HK-2 (cell line): ENCODE results near the gene BGN.

Source experiments
- DNase-seq: peaks from one replicate; pipeline ENCODE4 v3.0.0-alpha.2; 2018; ENCODE audit not compliant: unreplicated experiment

The BGN gene

DNA sequence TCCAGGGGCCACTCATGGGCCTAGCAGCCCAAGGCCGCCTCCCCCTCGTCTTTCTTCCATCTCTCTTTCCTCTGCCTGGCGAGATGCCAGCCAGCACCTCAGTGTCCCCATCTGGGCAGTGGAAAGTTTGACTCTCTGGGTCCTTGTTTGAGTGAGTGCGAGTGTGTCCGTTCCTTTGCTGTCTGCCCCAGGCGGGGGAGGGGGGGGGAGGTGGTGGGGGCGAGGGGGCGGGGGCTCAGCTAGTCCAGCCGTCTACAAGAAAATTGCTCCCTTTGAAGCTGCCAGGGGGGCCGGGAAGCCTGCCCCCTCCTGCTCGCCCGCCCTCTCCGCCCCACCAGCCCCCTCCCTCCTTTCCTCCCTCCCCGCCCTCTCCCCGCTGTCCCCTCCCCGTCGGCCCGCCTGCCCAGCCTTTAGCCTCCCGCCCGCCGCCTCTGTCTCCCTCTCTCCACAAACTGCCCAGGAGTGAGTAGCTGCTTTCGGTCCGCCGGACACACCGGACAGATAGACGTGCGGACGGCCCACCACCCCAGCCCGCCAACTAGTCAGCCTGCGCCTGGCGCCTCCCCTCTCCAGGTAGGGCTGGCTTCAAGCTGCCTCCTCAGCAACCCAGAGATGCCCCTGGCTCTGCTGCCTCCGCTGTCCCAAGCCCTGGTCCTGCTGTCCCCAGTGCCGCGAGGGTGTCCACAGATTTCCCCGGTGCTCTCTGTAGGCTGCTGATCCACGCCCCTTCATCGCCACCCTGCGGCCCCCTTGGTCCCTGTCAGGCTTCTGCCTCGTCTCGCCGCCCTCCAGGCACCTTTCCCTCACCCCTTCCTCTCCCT is at the start of gene BGN:
TSS of gene BGN (plus strand) at position 440 of the 821 bp plus-strand sequence. CDS start 9,652 bp downstream, outside the sequence.
- DNase-seq = peak; percentile 18

DNA sequence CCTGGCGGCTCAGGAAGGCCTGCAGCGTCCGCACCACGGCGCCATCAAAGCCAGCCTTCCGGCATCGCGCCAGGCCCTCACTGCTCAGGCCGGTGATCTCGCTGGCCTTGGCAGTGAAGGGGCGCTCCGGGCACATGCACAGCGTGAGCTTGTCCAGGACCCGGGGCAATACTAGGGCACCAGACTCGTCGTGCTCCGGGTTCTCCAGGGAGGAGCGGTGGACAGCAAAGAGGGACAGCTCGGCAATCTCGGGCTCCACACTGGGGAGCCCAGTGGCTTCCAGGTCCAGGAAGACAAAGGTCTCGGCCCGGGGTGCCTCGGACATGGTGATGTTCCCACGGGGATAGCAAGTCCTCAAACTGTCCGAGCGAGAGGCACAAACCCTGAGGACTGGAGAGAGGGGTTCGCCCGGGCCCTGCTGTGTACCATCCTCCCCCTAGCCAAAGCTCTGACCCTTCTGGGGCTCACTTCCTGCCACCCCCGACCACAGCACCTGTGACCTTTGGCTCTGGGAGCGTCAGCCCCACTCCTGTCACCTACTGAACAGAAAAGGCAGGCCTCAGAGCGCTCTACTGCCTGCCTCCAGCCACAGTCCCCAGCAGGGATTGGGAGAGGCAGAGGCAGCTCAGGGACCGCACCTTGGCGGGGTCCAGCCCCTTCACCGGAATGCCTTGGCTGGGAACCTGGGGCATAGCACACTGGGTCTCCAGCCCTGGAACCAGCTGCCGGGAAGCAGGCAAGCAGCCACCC is 49.5 kb upstream of the BGN start:
- DNase-seq = no peak

DNA sequence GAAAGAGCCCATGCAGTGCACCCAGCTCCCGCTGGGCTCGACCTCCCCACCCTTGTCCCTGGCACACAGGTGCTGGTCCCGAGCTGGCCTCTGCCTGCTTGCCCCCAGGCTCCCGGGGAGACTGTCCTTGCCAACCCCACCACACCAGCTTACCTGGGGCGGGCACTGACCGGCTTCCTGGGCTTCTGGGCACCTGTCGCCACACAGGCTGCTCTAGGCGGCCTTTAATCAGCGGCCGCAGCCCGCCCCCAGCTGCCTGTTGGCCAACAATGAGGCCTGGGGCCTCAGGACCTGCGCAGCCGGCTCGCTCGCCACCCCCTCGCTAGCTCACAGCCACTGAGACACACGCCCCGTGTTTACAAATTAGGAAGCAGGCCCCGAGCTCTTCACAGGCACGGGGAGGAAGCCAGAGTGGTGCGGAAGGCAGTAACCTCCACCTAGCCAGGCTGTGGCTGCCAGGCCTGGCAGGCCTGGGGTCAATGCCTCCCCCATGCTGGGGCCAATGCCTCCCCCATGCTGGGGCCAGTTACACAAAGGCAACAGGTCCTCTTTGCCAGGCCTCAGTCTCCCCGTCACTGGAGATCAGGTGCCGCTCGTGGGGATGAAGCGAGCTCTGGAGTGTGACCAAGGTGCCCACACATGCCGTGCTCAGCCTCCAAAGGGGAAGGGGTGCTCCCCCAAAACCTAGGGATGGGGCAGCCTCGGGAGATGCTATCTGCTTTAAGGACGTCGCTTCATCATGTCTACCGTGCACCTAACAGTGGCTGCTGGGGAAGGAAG is 48.7 kb upstream of the BGN start, which contains the start of gene TREX2:
TSS of gene TREX2 (minus strand) at position 201 of the 780 bp plus-strand sequence. CDS start 626 bp downstream, outside the sequence.
- DNase-seq = no peak

DNA sequence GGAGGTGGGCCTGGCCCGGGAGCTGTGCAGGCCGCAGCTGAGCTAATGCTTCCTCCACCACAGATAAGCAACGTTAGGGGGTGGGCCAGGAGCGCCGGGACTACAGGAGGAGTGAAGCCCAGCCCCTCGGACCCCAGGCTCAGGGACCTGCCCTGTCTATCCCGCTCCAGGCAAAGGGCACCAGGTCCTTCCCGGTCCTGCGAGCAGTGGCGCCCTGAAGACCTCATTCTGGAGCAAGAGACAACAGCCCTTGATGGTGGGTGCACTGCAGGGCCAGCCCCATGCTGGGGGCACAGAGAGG is 48.2 kb upstream of the BGN start:
- DNase-seq = no peak

DNA sequence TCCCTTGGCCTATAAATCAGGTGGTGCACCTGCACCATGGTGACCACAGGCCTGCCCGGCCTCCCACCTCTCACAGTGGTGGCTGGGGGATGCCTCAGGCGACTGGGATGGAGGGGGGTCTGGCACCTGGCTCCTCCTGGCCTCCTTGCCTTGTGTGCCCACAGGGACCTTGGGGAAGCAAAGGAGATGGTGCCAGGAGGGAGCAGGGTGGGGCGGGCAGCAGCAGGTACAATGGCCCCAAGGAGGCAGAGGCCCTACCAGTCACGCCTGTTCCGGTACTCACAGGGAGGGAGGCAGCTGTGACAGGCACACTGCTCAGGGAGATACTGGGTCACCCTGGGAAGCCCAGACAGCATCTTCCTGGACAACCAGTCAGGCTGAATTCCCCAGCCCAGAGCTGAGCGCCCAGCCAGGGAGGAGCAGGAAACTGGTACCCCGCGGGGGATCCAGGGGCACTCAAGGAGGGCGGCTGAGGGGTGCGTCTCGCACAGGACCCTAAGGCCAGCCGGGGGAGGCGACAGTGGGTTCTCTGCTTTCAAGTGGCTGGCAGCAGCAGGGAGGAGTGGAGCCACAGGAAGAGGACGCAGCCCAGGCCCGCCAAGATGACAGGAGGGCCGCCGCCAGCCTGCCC is 47.7 kb upstream of the BGN start:
- no peak for DNase-seq

DNA sequence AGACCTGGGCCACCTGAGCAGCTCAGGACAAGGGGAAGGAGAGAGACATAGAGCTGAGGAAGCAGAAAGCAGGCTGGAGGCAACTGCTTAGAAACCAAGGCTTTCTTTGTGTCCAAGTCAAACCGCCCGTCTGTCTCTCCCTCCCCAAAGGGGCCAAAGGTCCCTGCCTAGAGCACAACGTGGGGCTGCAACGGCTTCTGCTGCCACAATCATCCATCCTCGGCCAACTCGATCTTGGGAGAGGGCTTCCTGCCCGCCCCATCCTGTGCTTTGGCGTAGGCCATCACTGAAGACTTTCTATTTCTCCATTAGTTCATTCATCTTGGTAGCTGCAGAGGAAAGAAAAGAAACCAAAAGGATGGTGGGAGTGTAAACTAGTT is 47.2 kb upstream of the BGN start:
- no peak for DNase-seq

DNA sequence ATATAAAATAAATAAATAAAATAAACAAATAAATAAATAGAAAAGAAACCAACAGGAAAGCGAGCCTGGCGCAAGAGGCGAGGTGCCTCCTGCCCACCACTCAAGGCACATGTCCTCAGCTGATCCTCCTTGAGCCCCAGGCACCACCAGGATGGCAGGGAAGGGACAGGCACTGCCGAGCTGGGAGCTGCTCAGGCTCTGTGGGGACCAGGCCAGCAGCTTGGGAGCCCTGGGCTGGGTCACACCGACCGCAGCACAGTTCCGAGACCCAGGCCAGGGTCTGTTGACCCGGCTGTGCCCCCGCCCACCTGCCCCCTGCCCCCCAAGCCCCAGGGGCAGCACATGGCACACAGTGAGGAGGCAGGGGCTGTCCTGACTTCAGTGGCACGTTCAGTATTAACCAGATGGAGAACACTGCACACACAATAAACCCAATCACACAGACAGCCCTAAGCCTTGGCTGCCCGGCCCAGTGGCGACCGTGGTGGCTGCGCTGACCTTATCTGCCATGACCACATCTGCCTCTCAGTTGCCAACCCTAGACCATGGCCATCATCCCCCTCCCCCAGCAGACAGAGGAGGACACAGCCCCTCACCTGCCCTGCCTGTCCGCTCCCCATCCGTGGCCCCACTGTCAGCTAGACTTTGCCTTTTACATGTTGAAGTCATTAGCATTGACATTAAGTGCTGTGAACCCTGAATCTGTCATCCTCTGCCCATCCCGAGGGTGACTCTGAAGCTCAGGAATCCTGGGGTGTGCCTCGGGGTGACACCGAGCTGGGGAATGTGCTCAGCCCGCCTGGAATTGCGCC is 46.0 kb upstream of the BGN start:
- no peak for DNase-seq

DNA sequence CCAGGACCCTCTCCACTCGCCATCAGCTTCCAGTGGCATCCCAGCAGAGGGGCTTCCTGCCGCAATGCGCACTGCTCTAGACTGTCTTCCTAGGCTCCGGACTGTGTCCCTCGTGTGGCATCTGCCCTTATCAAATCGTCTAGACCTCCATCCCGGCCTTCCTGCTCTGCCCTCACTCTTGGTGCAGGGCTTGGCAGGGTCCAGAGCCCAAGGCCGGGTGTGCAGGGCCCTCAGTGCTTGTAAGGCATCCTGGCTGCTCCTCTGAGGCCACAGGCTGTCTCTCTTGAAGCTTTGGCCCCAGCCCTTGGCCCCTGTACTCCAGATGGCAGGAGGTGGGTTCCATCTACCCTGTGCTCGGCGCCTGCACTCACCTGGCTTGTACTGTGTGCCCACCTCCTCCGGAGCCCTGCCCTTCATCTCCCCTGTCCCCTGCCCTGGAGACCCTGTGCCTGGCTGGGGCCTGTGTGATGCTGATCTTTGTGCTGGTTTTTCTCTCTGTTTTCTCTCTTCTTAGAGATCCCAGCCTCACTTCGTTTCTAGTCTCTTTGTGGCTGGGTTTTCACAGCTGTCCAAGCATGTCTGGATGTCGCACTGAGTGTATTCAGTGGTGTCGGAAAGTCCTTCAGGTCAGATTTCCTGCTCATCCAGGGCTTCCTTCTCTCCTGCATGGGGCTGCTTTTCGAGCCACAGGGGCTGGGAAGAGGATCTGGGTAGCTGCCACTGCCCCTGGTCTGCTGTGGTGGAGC is 45.2 kb upstream of the BGN start:
- no peak for DNase-seq

DNA sequence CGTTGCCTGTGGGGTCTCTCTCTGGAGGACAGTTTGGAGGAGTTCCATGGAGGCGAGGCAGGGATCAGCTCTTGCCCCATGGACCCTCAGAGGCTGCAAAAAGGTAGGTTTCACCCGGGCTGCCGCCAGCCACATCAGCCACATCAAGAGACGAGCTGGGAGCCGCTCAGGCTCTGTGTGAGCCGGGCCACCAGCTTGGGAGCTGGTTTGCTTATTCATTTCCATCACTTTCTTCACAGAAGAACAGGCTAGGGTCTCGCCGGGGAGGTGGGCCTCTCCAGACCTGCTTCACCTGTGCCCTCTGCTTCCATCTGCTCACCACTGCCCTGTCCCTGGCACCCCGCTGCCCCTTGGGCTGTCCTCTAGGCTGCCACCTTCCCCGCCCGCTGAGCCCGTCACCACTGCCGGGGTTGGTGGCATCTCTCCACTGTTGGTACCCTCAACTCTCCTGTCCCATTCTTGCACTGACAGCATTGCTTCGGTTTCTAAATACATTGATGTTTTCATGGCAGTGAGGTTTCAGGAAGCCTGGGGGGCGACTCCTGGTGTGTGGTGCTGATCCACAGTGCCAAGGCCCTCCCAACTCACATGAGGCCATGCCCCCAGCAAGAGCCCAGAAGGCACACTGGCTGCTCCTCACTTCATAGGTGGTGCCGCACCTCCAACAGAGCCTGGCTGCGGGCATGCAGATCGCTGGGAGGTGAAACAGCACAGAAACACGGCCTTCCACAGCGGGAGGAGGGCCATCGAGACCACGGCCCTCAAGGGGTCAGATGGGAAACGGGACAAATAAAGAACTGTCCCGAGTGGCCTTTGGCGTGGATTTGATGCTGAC is 44.4 kb upstream of the BGN start:
- no peak for DNase-seq

DNA sequence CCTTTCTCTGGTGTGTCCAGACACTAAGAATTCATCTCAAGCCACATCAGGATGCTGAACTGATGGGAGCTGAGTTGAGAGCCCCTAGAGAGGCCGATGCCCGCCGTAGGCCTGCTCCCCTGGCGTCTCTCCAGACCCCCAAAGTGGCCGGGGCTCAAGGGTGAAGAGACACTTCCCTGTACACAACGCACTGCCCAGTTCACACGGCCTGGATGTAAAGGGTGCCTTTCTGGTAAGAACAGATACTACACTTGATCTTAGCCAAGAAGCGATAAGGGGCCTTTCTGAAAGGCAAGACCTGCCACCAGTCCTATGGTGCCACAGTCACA is 43.9 kb upstream of the BGN start:
- DNase-seq = no peak

DNA sequence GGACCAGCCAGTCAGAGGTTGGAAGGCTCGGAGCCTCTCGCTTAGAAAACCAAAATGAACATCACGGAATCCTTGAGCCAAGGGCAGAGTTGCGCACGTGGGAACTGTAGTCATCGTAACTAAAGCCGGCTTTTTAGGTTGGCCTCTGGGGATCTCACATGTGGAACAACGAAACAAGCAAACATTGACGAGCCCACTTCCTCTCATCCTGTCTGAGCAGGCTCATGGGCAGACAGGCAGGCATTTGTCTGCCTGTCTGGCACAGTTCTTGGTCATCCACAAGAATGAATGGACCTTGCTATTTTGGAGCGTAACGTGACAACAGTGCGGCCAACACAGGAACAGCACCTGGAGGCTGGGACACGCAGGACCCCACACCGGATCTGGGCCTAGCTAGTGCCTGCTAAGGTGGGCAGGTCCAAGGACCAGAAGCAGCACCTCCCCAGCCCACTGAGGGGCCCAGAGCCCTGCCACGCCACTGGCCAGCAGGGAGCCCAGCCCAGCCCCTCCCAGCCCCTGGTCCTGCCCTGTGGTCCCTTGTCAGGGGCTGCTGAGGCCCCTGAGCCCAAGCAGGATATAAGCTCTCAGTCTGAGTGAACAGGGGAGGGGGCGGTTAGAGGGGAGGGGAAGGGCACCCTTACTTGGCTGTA is 39.8 kb upstream of the BGN start:
- no peak for DNase-seq

DNA sequence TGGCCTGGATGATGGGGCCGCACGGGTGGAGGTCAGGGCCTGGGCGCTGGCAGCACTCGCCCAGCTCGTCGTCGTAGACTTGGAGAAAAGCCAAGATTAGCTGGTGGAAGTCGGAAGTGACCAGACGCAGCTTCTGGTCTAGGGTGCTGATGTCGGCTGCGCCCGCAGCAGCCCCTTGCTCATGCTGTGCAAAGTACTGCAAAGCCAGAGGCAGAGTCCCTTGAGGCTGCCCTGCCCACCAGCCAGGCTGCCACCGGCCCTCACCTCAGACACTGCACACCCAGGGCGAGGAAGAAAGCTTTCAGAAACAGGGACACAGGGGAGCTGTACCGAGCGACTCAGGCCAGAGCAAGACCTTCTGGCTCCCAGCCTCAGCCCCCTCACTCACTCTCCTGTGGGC is 39.2 kb upstream of the BGN start:
- DNase-seq = no peak

DNA sequence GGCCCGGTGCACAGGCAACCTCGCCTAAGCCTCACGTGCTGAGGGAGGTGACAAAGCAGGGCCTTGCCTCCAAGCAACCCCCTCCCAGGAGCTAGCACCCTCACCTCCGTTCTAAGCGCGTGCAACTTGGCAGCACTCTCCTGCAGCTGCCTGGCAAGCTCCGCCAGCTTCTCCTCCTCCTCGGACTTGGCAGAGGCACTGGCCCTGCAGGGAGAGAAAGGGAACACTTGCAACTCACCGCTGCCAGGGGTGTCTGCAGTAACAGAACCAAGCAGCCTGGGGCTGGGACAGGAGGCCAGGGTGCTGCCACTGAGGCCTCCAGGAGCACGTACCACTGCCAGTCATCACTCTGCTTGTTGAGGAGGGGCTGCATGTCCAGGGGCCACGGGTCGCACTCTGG is 38.6 kb upstream of the BGN start:
- DNase-seq = no peak

DNA sequence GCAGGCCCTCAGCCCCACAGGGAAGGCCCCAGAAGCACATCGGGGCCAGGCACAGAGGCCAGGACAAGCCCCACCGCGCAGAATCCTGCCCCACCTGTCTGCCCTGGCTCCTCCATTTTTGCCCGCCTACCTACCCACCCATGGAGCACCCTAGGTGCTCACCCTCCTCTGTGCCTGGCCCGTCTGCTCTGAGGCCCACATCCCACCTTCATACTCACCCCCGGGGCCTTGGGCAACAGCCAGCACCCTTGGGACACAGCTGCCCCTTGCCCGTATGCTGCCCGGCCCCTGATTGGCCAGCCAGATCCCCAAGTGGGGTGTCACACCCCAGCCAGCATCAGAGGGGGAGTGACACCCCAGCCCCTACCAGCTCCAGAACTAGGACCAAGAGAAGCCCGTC is 38.1 kb upstream of the BGN start:
- no peak for DNase-seq

DNA sequence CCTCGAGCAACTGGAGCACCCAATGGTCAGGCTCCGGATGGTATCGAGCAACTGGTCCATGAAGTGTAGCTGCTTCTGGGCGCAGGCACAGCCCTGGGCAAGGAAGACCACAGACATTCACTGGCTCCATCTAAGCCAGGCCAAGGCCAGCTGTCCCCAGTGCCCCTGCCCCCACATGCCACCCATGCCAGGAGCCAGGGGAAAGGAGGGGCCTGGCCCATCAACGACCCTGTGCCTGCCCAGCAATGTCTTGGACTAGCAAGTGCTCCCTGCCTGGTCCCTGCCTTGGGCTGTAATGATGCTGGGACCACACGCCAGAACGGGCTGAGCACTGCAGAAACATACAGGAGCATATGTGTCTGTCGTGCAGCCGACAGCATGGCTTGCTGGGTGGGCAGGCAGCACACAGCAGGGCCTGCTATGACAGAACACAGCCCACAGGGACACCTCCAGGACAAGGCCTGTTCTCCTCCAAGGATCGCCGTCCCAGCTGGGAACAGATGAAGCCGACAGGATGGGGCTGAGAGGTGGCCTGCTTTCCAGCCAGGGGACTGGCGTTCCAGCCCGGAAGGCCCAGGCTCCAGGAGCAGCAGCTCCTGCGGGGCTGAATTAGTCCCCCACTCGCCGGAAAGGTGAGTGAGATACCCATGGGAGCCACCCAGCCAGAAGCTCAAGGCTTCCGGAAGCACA is 37.5 kb upstream of the BGN start:
- no peak for DNase-seq

DNA sequence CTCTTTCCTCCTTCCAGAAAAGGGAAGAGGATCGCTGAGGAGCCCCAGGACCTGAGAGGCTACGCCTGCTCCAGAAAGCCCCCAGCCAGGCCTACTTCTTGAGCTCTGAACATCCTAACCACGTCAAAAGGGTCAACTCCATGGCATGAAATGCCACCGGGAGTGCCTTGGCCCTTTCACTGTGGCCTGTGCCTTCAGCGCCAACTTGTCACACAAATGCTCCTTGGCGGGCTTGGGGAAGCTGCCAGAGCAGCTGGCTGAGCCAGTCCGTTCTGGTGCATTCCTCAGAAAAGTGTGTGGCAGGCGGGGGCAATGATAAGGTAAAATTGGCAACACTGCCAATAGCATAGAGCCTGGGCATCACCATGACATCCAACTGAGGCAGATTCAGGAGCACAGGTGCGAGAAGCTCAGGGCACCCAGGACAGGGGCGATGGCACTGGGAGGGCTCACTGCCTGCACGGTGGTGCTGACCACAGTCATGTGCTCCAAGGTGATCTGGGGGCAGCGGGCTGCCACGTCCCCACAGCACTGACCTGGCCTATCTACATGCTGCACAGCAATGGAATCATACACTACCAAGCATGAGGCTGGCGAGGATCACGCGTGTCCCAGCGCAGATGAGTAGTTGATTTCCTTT is 36.8 kb upstream of the BGN start:
- DNase-seq = no peak

DNA sequence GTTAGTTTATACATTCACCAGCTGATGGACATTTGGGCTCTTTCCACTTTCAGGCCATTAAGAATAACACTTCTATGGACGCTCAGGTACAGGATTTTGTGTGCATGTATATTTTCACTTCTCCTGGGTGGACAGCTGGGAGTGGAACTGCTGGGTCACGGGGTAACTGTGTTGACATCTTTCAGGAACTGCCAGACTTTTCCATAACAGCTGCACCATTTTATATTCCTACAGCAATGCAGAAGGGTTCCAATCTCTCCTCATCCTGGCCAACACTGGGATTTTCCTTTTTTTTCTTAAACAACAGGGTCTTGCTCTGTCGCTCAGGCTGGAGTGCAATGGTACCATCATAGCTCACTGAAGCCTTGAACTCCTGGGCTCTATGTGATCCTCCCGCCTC is 36.3 kb upstream of the BGN start:
- DNase-seq = no peak

DNA sequence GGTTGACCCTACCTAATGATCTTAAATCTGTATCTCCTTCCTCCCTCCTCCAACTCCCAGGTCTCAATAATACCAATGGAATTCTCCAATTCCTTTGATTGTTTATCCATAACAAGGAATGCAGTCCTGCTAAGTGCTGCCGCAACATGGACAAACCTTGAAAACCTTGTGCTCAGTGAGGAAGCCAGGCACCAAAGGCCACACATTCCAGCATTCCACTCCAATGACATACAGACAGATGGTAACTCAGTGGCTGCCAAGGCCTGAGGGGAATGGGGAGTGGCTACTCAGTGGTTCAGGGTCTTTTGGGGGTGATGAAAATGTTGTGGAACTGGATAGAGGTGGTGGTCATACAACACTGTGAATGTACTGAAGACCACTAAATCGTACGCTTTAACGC is 34.8 kb upstream of the BGN start:
- no peak for DNase-seq
